GM20000 (cell line): ENCODE results near the gene STK4.

ENCODE experiments used
- DNase-seq: peaks from one replicate; pipeline ENCODE4 v3.0.0; 2012; ENCODE audit warnings: low spot score
- CTCF ChIP-seq: IDR thresholded peaks from 2 replicates; pipeline ENCODE4 v1.5.1; 2012; ENCODE audit warnings: mild to moderate bottlenecking, control low read depth; ENCODE audit errors: extremely low read depth, missing control alignments

STK4 gene

GRCh38 chr20:45073221-45073620 is 106.9 kb downstream of the STK4 start:
- no peak for DNase-seq
- TF ChIP-seq CTCF = no peak

GRCh38 chr20:45077559-45077958 is 111.2 kb downstream of the STK4 start:
- no peak for DNase-seq
- no peak for TF ChIP-seq CTCF

- no peak for DNase-seq
These were observed 114.7 kb downstream of the STK4 start for GRCh38 chr20:45080867-45081624.

GRCh38 chr20:45082468-45082867 is 116.2 kb downstream of the STK4 start:
- DNase-seq = no peak
- TF ChIP-seq CTCF = no peak

More at GRCh38 chr20:45080867-45081624, 114.7 kb downstream of the STK4 start:
- peak; percentile 11 for TF ChIP-seq CTCF

- no peak for DNase-seq
- TF ChIP-seq CTCF = no peak
These were observed 116.8 kb downstream of the STK4 start for GRCh38 chr20:45083127-45083526.

GRCh38 chr20:45085289-45085688 is 119.0 kb downstream of the STK4 start:
- TF ChIP-seq CTCF = no peak
- no peak for DNase-seq

- no peak for DNase-seq
- TF ChIP-seq CTCF = no peak
These were observed 119.6 kb downstream of the STK4 start for GRCh38 chr20:45085867-45086266.
